IPS-20b (cell line): ENCODE measurements around the gene KDM6A.

Source experiments
- H3K27ac ChIP-seq: one replicate; pipeline ENCODE4 v1.5.1; 2013; ENCODE audit warnings: low read length
- H3K27me3 ChIP-seq: 2 replicates; pipeline ENCODE4 v1.6.1; 2013; ENCODE audit warnings: mild to moderate bottlenecking, low read length, inconsistent platforms; ENCODE audit not compliant: insufficient read depth
- H3K36me3 ChIP-seq: 2 replicates; pipeline ENCODE4 v1.6.1; 2013; ENCODE audit warnings: low read depth, mild to moderate bottlenecking, inconsistent platforms, low read length, moderate library complexity; ENCODE audit not compliant: insufficient read depth
- H3K4me1 ChIP-seq: 2 replicates; pipeline ENCODE4 v1.6.1; 2013; ENCODE audit warnings: mild to moderate bottlenecking, control low read depth, inconsistent platforms, low read length, moderate library complexity; ENCODE audit not compliant: insufficient read depth
- H3K4me3 ChIP-seq: 2 replicates; pipeline ENCODE4 v1.5.1; 2013; ENCODE audit warnings: mild to moderate bottlenecking, low read length, inconsistent platforms
- H3K9ac ChIP-seq: 2 replicates; pipeline ENCODE4 v1.6.1; 2013; ENCODE audit warnings: low read depth, mild to moderate bottlenecking, inconsistent platforms, low read length, moderate library complexity
- H3K9me3 ChIP-seq: 2 replicates; pipeline ENCODE4 v1.6.1; 2013; ENCODE audit warnings: mild to moderate bottlenecking, low read depth, low read length, inconsistent platforms; ENCODE audit not compliant: insufficient read depth

KDM6A gene

DNA sequence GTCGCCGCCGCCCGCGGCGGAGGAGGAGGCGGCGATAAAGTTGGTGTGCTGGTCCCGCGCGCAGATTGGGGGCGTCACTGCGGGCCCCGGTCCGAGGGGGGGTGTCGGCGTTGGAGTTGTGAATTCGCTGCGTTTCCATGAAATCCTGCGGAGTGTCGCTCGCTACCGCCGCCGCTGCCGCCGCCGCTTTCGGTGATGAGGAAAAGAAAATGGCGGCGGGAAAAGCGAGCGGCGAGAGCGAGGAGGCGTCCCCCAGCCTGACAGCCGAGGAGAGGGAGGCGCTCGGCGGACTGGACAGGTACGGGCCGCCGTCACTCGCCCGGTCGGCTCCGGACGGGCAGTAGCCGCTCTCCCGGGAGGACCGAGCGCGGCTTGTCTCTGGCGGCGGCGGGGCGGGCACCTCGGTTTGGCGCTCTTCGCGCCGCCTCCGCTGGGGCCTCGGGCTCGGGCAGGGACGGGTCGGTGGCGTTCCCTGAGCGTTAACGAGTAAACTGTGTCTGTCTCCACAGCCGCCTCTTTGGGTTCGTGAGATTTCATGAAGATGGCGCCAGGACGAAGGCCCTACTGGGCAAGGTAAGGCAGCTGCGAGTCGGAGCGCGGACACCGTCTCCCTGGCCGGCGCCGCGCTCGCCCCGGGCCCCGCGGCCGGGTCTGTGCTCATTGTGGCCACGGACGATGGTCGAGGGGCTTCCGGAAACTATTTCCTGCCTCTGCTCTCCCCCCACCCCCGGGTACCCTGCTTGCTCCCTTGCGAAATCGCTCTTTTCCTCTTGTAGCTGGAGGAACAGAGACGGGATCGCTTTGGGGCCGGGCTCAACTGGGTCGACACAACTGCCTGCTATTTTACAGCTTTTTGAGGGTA is 658 bp downstream of the KDM6A start:
- H3K4me1 ChIP-seq: no peaks in the 10 kb centered on the region; the same call in 1 of the 2 replicates
- peaks cover 4% of the 10 kb centered on the region; the same call in 1 of the 2 replicates for H3K36me3 ChIP-seq
- no peaks in the 10 kb centered on the region for H3K9me3 ChIP-seq
- no peak overlapping the region for H3K27ac ChIP-seq
- no peaks in the 10 kb centered on the region for H3K27me3 ChIP-seq
- H3K4me3 ChIP-seq: peak overlapping the region; percentile 87
- peak overlapping the region; percentile 91 for H3K9ac ChIP-seq

DNA sequence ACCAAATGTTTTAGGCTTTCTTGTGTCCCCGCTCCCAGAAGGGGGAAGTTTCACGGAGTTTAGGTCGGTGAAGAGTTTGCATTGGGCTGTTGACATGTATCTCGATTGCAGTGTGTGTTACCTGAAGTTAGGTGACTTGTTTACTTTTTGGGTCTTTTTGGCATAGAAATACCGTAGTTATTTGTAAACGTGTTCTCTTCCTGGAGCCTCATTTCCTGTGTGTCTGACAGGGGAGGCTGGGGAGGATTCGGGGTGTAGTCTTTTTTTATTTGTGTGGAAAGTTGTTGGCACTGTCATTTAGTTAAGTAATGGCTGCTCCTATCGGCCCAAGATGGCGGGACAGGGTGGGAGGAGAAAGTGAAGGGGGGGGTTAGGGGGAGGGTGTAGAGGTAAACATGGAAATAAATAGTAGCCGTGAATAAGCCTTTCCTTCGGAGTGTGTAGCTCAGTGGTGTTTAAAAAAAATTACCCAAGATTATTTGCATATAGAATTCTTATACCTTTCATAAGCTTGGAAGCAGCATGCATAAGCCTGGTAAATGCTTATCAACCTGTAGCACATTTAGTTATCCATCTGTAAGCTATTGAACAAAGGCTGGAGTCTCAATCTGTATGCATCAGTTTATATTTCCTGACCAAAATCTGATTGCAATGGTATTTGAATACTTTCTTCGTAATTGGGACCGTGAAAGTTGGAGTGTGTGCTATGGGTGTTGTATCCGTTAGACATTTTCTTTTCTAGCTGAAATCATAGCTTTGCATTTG is 1.6 kb downstream of the KDM6A start:
- H3K4me1 ChIP-seq: no peaks in the 10 kb centered on the region; the same call in 1 of the 2 replicates
- H3K9ac ChIP-seq: peak overlapping the region; percentile 91
- peak overlapping the region; percentile 87 for H3K4me3 ChIP-seq
- H3K9me3 ChIP-seq: no peaks in the 10 kb centered on the region
- H3K36me3 ChIP-seq: peaks cover 4% of the 10 kb centered on the region; the same call in 1 of the 2 replicates
- no peaks in the 10 kb centered on the region for H3K27me3 ChIP-seq
- H3K27ac ChIP-seq: no peak overlapping the region

- H3K27me3 ChIP-seq: no peaks in the 10 kb centered on the region
- peaks cover 4% of the 10 kb centered on the region; the same call in 1 of the 2 replicates for H3K36me3 ChIP-seq
- H3K4me3 ChIP-seq: peak overlapping the region; percentile 87
- H3K27ac ChIP-seq: no peak overlapping the region
- no peaks in the 10 kb centered on the region; the same call in 1 of the 2 replicates for H3K4me1 ChIP-seq
- no peaks in the 10 kb centered on the region for H3K9me3 ChIP-seq
- peak overlapping the region; percentile 91; the same call in 1 of the 2 replicates for H3K9ac ChIP-seq
These were observed 2.1 kb downstream of the KDM6A start for GRCh38 chrX:44875185-44875489.

GRCh38 chrX:44876086-44876485 is 3.1 kb downstream of the KDM6A start:
- Histone ChIP-seq H3K4me3 (peak overlapping the region; percentile 36; the same call in 1 of the 2 replicates), H3K9me3 (no peaks in the 10 kb centered on the region), H3K4me1 (no peaks in the 10 kb centered on the region; the same call in 1 of the 2 replicates), H3K9ac (0 out of 2 replicates have a peak overlapping the region, but pooled peaks have one; percentile 15), H3K36me3 (peaks cover 4% of the 10 kb centered on the region; the same call in 1 of the 2 replicates), H3K27ac (no peak overlapping the region), H3K27me3 (no peaks in the 10 kb centered on the region)

GRCh38 chrX:44876767-44877166 is 3.8 kb downstream of the KDM6A start:
- no peaks in the 10 kb centered on the region for H3K9me3 ChIP-seq

GRCh38 chrX:44878780-44879179 is 5.8 kb downstream of the KDM6A start:
- Histone ChIP-seq H3K4me1 (no peaks in the 10 kb centered on the region; the same call in 1 of the 2 replicates), H3K36me3 (peaks cover 4% of the 10 kb centered on the region; the same call in 1 of the 2 replicates), H3K9me3 (no peaks in the 10 kb centered on the region)

More at GRCh38 chrX:44876767-44877166, 3.8 kb downstream of the KDM6A start:
- H3K4me1 ChIP-seq: no peaks in the 10 kb centered on the region; the same call in 1 of the 2 replicates
- peaks cover 4% of the 10 kb centered on the region; the same call in 1 of the 2 replicates for H3K36me3 ChIP-seq
- H3K27ac ChIP-seq: no peak overlapping the region
- no peak overlapping the region for H3K4me3 ChIP-seq
- no peak overlapping the region for H3K9ac ChIP-seq
- H3K27me3 ChIP-seq: no peaks in the 10 kb centered on the region

GRCh38 chrX:44881549-44881948 is 8.6 kb downstream of the KDM6A start:
- Histone ChIP-seq H3K4me3 (no peak overlapping the region), H3K9me3 (no peaks in the 10 kb centered on the region), H3K27me3 (no peaks in the 10 kb centered on the region), H3K9ac (no peak overlapping the region), H3K4me1 (no peaks in the 10 kb centered on the region), H3K36me3 (peaks cover 4% of the 10 kb centered on the region; the same call in 1 of the 2 replicates), H3K27ac (no peak overlapping the region)

More at GRCh38 chrX:44878780-44879179, 5.8 kb downstream of the KDM6A start:
- Histone ChIP-seq H3K9ac (no peak overlapping the region), H3K27me3 (no peaks in the 10 kb centered on the region), H3K4me3 (no peak overlapping the region), H3K27ac (no peak overlapping the region)

- Histone ChIP-seq H3K4me1 (no peaks in the 10 kb centered on the region), H3K9me3 (no peaks in the 10 kb centered on the region), H3K27me3 (no peaks in the 10 kb centered on the region), H3K27ac (no peak overlapping the region), H3K4me3 (no peak overlapping the region), H3K36me3 (no peaks in the 10 kb centered on the region), H3K9ac (no peak overlapping the region)
These were observed 9.6 kb downstream of the KDM6A start for GRCh38 chrX:44882635-44883034.

GRCh38 chrX:44884944-44885343 is 12.0 kb downstream of the KDM6A start:
- H3K9me3 ChIP-seq: no peaks in the 10 kb centered on the region
- no peaks in the 10 kb centered on the region for H3K36me3 ChIP-seq
- no peak overlapping the region for H3K9ac ChIP-seq
- H3K27ac ChIP-seq: no peak overlapping the region
- no peaks in the 10 kb centered on the region for H3K27me3 ChIP-seq
- H3K4me3 ChIP-seq: no peak overlapping the region
- H3K4me1 ChIP-seq: no peaks in the 10 kb centered on the region

DNA sequence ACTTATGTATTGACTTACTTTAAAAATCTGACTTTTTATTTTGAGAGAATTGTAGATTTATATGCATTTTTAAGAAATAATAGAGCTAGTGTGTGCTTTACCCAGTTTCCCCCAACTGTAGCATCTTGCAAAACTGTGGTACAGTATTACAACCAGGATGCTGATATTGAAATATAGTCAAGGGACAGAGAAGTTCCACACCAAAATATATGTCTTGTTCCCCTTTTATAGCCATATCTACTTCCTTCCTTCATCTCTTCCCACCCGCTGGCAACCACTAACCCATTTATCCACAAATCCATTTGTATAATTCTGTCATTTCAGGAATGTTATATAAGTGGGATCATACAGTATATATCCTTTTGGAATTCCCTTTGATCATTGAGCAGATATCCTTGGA is 16.8 kb downstream of the KDM6A start:
- Histone ChIP-seq H3K4me1 (no peaks in the 10 kb centered on the region; the same call in 1 of the 2 replicates), H3K9ac (no peak overlapping the region), H3K4me3 (no peak overlapping the region), H3K36me3 (no peaks in the 10 kb centered on the region), H3K27ac (no peak overlapping the region), H3K27me3 (no peaks in the 10 kb centered on the region), H3K9me3 (no peaks in the 10 kb centered on the region)

- no peak overlapping the region for H3K9ac ChIP-seq
- H3K9me3 ChIP-seq: no peaks in the 10 kb centered on the region
- H3K4me1 ChIP-seq: no peaks in the 10 kb centered on the region; the same call in 1 of the 2 replicates
- no peak overlapping the region for H3K4me3 ChIP-seq
- no peaks in the 10 kb centered on the region for H3K27me3 ChIP-seq
- H3K27ac ChIP-seq: no peak overlapping the region
- no peaks in the 10 kb centered on the region for H3K36me3 ChIP-seq
These were observed 17.3 kb downstream of the KDM6A start for GRCh38 chrX:44890247-44890646.
